NOMO-1 treated with DMSO at 0.1 percent for 48 hours (cell line): ENCODE measurements around the gene COL5A1.
"Not testable (repeated sequence)": the region's sequence is repeated elsewhere in the genome, so short reads cannot be mapped to it uniquely, and the experiment has no call there.

ENCODE experiments used
- DNase-seq: peaks from one replicate; lab custom pipeline; 2025; ENCODE audit not compliant: unreplicated experiment; lab: John Stamatoyannopoulos, UW

Gene COL5A1

GRCh38 chr9:134690301-134690751, 48.7 kb downstream of the COL5A1 start:
- no peak for DNase-seq

- DNase-seq, result no peak
Measured at GRCh38 chr9:134690946-134691694, 49.5 kb downstream of the COL5A1 start.

GRCh38 chr9:134691695-134692572, 50.3 kb downstream of the COL5A1 start:
- DNase-seq, result no peak

DNA sequence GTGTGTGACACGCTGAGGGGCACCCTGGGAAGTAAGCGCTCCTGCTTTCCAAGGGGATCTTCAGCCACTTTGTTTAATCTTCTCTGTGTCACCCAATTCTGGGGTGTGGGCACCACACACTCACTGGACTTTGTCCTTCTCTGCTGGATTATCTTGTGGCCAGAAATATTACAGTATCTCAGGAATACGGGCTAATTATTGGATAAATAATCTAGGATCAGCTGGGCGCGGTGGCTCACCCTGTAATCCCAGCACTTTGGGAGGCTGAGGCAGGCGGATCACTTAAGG, 50.9 kb downstream of the COL5A1 start:
- DNase-seq, result no peak

DNA sequence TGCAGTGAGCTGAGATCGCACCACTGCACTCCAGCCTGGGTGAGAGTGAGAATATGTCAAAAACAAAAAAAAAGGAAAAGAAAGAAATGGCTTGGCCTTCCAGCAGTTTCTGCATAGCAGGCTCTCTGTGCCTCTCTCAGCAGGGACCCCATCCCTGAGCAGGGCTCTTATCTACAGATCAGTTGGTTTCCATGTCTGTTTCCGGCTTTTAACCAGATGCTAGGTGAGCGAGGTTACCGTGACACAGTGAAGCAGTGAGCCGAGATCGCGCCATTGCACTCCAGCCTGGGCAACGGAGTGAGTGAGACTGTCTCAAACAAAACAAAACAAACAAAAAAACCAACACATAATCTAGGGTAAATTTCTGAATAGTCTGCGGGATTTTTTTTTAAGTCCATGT, 51.4 kb downstream of the COL5A1 start:
- DNase-seq, result no peak

DNA sequence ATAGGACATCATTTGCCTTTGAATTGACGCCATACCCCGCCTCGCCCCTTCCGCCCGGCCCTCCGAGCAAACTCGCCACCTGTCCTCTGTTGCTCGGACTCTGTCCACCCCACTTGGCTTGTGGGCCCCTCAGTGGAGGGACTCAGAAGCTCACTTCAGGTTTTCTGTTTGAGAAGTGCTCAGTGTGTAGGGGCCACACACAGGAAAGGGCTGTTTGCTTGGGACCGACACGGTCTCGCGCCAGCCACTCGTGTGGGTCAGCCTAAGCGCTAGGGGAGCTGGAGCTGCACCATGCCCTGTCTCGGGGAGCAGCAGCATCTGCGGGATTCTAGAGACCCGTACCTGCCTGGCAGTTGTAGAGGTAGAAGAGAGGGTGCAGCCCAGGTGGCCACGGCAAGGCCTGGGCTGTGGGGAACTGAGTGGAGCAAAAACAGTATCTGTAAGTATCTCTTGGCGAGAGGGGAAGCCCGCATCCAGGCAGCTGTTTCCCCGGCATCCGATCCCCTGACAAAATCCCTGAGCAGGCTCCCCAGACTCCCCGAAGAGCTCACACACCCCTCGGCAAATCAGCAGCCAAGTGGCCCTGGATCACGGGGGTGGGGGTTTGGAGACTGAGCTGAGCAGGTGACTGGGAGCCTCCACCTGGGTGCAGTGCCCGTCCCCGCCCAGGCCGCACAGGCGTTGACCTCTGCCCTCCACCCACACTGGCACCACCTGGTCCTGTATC, 52.2 kb downstream of the COL5A1 start:
- DNase-seq, result no peak

DNA sequence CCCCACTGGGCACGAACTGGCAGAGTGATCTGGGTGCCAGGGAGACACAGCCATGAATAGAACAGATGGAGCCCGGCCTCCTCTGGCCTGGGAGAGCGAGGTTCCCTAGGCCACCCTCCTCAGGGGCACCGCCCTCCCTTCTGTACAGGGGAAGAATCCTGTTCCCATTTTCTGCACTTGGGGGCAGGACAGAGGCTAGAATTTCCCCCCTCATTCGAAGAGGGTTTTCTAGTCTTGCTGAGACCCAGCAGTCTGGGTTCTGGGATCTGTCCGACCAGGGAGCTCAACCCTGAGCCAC, 52.7 kb downstream of the COL5A1 start:
- DNase-seq, result no peak

DNA sequence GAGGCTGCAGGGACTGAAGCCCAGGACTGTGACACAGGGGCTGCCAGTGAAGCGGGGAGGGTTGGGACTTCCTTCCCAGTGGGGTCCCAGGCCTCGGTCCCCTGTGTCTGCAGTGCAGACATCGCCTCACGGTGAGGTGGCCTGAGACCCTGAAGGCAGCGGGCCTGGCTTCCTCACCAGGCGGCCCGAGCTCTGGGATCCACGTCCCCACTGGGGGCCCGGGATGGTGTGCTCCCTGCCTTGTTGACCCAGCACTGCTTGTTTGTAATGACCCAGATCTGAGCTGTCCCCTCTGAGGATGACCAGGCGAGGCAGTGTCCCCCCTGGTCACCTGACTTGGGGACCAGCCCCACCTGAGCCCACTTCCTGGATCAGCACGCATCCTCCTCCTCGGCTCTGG, 53.1 kb downstream of the COL5A1 start:
- no peak for DNase-seq

DNA sequence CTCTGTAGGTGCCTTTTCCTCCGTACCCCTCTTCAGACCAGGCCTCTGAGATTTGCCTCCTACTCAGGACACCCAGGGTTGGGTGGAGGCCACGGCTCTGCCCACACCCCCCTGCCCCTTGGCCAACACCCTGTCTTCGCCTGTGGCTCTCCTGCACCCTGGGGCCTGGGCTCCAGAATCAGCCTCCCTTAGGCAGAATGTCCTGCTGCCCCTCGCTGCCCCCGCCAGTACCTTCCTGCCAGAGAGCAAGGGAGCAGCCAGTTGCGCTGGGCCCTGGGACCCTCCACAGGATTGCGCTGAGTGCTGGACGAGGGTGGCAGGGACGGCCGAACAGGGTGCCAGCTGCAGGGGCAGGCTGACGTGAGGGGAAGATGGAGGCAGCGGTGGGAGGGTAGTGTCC, 53.5 kb downstream of the COL5A1 start:
- no peak for DNase-seq

DNA sequence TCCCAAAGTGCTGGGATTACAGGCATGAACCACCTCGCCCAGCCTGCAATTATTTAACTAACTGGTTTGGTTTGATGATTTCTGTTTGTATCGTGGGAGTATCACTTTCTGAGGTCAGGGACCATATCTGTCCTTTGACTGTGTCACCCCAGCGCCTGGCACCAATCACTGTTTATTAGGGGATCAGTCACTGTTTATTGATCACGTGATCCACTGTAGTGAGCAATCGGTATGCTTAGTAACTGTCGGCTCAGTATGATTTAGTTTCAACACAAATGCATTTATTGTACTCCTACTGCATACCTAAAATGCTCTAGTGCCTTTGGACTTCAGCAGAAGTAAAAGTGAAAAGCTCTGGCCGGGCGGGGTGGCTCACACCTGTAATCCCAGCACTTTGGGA, 54.8 kb downstream of the COL5A1 start:
- DNase-seq, result no peak

DNA sequence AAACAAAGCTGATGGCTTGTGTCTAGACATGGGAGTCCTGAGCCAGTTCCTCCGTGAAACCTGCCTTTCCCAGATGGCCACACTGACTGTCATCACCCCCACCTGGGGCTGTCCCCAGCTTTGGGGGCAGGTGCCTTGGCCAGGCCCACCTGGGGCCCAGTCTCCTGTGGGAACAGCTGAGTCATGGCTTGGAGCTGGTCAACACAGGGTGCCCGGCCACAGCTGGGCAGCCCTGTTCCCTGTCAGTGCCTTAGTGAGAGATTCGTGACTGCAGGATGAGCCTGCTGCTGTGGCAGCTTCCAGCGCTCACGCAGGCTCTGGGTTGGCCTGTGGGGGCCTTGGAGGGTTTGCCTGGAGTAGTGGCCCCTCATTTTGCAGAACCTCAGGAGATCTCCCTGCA, 56.5 kb downstream of the COL5A1 start:
- DNase-seq, result no peak

- DNase-seq, result peak; percentile 36
Measured at GRCh38 chr9:134698587-134699342, 57.2 kb downstream of the COL5A1 start.

- no peak for DNase-seq
Measured at GRCh38 chr9:134699343-134699740, 57.7 kb downstream of the COL5A1 start.

GRCh38 chr9:134700636-134701350, 59.2 kb downstream of the COL5A1 start:
- no peak for DNase-seq

GRCh38 chr9:134701581-134702259, 60.1 kb downstream of the COL5A1 start:
- DNase-seq, result no peak

GRCh38 chr9:134702291-134702690, 60.7 kb downstream of the COL5A1 start:
- no peak for DNase-seq

DNA sequence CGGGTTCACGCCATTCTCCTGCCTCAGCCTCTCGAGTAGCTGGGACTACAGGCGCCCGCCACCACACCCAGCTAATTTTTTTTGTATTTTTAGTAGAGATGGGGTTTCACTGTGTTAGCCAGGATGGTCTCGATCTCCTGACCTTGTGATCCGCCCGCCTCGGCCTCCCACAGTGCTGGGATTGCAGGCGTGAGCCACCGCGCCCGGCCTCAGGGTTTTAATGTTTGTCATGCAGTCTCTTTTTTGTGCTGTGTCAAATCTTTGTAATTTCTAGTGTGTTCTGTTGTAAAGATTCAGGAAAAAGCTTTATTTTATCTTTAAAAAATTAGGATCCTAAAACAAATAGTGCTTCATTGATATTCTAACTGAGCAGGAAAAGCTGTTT, 62.1 kb downstream of the COL5A1 start:
- not testable (repeated sequence) for DNase-seq

GRCh38 chr9:134704498-134704897, 62.9 kb downstream of the COL5A1 start:
- no peak for DNase-seq

- no peak for DNase-seq
Measured at GRCh38 chr9:134705786-134706185, 64.2 kb downstream of the COL5A1 start.

GRCh38 chr9:134706522-134706921, 64.9 kb downstream of the COL5A1 start:
- DNase-seq, result no peak
